Measurements from ENCODE around the gene TENT4B.

TENT4B gene

DNA sequence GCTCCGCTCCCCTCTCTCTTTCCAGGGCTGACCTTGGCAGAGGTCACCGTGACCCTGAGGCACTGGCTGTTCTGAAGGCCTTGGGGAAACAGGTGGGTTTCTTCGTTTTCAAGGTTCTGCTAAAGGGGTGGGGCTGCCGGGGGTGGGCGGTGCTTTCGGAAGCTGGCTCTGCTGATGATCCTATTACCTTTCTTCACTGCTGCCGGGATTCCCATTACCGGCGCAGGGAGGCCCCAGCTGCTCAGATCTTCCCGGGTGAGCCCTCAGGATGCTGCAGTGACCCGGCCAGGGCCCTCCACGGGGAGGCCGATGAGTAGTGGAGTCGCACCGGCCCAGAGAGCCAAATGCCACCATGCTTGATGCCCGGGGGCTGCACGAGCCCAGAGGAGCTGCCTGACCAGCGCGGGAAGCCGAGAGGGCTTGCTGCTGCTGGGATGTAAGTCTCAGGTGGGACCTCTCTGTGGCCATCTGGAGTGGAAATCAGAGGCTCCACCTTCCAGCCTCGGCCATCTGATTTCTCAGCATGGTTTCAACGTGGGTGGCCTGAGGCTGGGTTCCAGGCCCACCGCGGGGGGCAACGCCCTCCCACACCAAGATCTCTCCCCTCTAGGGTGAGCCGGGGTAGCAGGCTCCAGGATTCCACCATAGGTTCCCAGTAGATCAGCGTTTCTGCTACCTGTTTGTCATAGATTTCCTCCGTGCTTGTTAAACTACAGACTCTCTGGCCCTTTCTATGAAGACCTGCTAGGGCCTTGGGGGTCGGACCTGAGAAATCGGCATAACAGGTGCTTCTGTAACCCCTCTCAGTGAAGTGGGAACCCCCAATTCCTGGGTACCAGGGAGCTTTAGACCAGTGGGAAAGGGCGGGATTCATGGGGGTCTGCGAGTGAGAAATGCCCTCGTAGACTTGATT is 91.7 kb downstream of the TENT4B start:
- peak overlapping the region; percentile 58 for H3K4me3 ChIP-seq (ENCODE audit: low read length)
- no peaks in the 10 kb centered on the region for H3K9me3 ChIP-seq (ENCODE audit: insufficient read depth, low read depth, low read length)
- peaks cover 33% of the 10 kb centered on the region for H3K27me3 ChIP-seq (ENCODE audit: insufficient read depth, low read length)
- H3K4me1 ChIP-seq (ENCODE audit: insufficient read depth, low read length), result peaks cover 3% of the 10 kb centered on the region; the same call in 1 of the 2 replicates
- no peaks in the 10 kb centered on the region for H3K36me3 ChIP-seq (ENCODE audit: insufficient read depth, low read depth, low read length)
- H3K27ac ChIP-seq (ENCODE audit: low read length), result no peak overlapping the region
- H3K9ac ChIP-seq (ENCODE audit: low read depth, low read length), result no peak overlapping the region

DNA sequence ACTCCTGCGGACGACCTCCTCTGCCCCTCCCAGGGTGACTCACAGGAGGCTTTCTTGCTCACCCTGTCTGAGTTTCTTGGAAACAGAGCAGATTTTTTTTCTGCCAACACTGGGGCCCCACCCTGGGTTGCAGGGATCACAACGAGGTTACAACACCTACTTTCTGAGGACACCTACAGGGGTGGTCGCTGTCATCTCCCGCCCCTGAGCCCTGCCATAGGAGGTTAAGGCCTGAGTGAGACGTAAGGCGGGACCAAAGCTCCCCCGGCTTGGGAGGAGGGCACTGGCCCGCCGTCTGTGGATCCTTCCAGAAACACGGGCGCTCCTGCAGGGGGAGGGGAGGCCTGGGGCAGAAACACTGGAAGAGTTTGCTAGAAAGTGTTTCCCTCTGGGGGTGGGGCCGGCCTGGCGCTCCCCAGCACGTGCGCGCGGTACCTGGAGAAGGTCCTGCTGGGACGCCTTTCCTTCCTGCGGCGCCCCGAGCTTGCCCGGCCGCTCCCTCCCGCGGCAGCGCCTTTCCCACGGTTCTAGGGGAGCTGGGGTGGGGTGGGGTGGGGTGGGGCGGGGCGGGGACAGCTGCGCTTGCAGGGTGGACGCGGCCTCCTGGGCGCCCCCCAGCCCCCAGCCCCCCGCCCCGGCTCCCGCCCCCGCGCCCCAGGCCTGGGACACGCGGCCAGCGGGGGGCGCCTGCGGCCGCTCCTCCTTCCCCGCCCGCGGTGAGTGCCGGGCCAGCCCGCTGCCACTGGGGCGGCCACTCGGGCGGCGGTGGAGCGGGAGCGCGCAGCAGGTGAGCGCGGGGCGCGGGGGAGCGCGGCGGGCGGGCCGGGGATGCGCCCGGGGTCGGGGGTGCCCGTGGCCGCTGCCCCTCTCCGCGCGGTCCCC is 92.6 kb downstream of the TENT4B start:
- Histone ChIP-seq H3K9ac (ENCODE audit: low read depth, low read length) (no peak overlapping the region), H3K4me3 (ENCODE audit: low read length) (peak overlapping the region; percentile 62; the same call in 1 of the 2 replicates), H3K36me3 (ENCODE audit: insufficient read depth, low read depth, low read length) (no peaks in the 10 kb centered on the region), H3K27ac (ENCODE audit: low read length) (no peak overlapping the region), H3K9me3 (ENCODE audit: insufficient read depth, low read depth, low read length) (no peaks in the 10 kb centered on the region), H3K4me1 (ENCODE audit: insufficient read depth, low read length) (peaks cover 3% of the 10 kb centered on the region; the same call in 1 of the 2 replicates), H3K27me3 (ENCODE audit: insufficient read depth, low read length) (peaks cover 33% of the 10 kb centered on the region)

DNA sequence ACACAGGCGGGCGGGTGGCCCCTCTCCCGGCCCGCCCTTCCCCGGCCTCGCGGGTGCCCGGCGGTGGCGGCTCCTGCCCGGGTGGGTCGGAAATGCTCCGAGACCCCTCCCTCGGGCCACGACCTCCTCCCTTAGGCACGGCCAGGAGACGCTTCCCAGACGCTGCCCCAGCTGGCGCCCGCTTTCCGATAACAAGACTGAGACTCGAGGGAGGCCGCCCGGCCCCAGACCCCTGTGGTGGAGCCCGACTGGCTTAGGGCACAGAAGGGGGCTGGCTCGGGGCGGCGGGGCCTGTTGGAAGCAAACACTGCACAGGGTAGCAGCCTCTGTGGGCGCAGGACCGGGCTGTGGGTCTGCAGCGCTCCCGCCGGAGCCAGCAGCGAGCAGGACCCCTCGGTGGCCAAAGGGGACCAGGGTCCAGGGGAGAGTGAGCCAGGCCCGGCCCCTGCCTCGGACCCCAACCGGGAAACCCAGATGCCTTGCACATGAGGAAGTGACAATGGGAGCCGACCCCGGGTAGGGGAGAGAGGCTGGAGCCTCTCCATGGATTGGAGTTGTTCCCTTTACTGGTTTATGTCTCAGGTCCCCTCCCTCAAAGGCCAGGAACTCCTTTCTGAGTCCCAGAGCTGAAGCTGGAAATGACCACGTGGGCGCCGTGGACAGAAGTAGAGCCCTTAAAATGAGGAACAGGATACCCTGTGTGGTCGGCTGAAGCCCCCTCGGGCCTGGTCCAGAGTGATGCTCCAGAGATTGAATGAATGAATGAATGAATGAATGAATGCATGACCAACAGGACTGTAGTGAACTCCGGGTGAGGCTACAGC is 93.4 kb downstream of the TENT4B start:
- H3K4me1 ChIP-seq (ENCODE audit: insufficient read depth, low read length), result peaks cover 3% of the 10 kb centered on the region; the same call in 1 of the 2 replicates
- no peak overlapping the region for H3K27ac ChIP-seq (ENCODE audit: low read length)
- peak overlapping the region; percentile 62 for H3K4me3 ChIP-seq (ENCODE audit: low read length)

DNA sequence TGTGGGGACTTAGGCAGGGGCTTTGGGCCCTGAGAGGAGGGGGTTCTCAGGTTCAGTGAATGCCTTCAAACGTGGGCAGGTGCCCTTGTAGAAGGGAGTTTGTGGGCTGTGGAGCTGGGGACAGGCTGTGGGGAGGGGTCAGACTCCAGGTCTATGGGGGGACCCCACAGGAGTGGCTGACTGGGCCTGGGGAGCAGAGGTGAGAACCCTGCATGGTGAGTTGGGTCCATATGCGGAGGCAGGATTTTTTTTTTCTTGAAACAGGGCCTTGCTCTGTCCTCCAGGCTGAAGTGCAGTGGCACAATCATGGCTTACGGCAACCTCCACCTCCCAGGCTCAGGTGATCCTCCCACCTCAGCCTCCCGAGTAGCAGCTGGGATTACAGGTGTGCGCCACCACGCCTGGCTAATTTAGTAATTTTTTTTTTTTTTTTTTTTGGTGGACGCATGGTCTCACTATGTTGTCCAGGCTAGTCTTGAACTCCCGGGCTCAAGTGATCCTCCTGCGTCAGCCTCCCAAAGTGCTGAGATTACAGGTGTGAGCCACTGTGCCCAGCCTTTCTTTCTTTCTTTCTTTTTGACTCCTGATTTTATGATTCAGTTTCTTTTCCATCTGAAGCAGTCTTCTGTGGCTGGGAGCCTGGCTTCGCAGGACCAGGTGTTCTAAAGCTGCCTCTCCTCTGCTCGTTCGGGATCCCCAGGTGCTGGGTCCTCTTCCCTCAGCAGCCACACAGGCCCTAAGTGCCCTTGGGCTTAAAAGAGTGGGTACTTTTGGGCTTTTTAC is 94.2 kb downstream of the TENT4B start:
- H3K9me3 ChIP-seq (ENCODE audit: insufficient read depth, low read depth, low read length), result no peaks in the 10 kb centered on the region
- no peak overlapping the region for H3K4me3 ChIP-seq (ENCODE audit: low read length)
- H3K27me3 ChIP-seq (ENCODE audit: insufficient read depth, low read length), result peaks cover 33% of the 10 kb centered on the region
- H3K9ac ChIP-seq (ENCODE audit: low read depth, low read length), result no peak overlapping the region
- H3K36me3 ChIP-seq (ENCODE audit: insufficient read depth, low read depth, low read length), result no peaks in the 10 kb centered on the region
- no peak overlapping the region for H3K27ac ChIP-seq (ENCODE audit: low read length)
- peaks cover 3% of the 10 kb centered on the region; the same call in 1 of the 2 replicates for H3K4me1 ChIP-seq (ENCODE audit: insufficient read depth, low read length)

More for the DNA sequence above, 93.4 kb downstream of the TENT4B start:
- Histone ChIP-seq H3K27me3 (ENCODE audit: insufficient read depth, low read length) (peaks cover 33% of the 10 kb centered on the region), H3K9me3 (ENCODE audit: insufficient read depth, low read depth, low read length) (no peaks in the 10 kb centered on the region), H3K9ac (ENCODE audit: low read depth, low read length) (no peak overlapping the region), H3K36me3 (ENCODE audit: insufficient read depth, low read depth, low read length) (no peaks in the 10 kb centered on the region)

DNA sequence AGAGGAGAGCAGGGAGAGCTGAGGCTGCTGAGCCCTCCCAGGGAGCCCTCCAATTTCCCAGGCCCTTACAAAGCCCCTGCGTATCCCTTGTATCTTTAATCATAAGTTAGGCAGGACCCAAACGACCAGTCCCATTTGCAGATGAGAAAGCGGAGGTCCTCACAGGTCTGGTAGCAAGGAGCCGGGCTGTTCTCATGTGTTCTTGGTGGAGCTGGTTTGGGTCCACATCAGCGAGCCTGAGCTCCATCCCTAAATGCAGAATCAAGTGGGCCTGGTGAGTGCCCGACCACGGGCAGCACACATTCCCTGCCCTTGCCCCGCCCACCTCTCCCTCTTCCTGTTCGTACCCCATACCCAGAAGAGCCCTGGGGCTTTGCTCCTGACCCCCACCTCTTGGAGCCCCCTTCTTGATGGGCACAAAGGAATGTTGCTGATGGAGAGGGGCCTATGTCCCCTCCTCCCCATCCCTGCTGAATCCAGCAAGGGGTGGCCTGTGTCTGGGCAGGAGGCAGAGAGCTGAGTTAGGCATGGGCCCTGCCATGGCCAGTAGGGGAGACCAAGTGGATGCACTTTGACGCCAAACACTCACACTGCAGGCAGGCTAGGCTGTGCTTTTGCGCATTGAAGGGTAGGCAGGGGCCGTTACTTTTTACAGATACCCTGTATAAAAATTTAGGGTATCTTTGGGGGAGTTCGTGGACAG is 95.0 kb downstream of the TENT4B start:
- Histone ChIP-seq H3K4me1 (ENCODE audit: insufficient read depth, low read length) (peaks cover 3% of the 10 kb centered on the region; the same call in 1 of the 2 replicates), H3K9ac (ENCODE audit: low read depth, low read length) (no peak overlapping the region), H3K27ac (ENCODE audit: low read length) (no peak overlapping the region), H3K4me3 (ENCODE audit: low read length) (no peak overlapping the region), H3K27me3 (ENCODE audit: insufficient read depth, low read length) (peaks cover 33% of the 10 kb centered on the region), H3K36me3 (ENCODE audit: insufficient read depth, low read depth, low read length) (no peaks in the 10 kb centered on the region), H3K9me3 (ENCODE audit: insufficient read depth, low read depth, low read length) (no peaks in the 10 kb centered on the region)

DNA sequence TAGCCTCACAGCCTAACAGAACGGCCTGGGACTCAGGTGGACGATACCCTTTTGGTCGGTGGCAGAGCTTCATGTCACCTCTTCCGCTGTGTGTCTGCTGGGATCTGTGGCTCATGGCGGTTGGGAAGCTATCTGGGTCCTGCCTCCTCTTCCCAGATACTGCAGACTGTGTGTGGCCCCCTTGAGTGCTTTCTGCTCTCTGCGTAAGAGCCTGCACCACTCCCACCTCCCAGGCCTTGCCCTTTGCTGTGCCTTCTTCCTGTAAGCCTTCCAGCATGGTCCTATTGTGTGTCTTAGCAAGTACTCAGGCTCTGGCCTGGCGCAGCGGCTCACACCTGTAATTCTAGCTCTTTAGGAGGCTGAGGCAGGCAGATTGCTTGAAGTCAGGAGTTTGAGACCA is 95.7 kb downstream of the TENT4B start:
- Histone ChIP-seq H3K9me3 (ENCODE audit: insufficient read depth, low read depth, low read length) (no peaks in the 10 kb centered on the region), H3K9ac (ENCODE audit: low read depth, low read length) (no peak overlapping the region), H3K27ac (ENCODE audit: low read length) (no peak overlapping the region), H3K36me3 (ENCODE audit: insufficient read depth, low read depth, low read length) (no peaks in the 10 kb centered on the region), H3K4me1 (ENCODE audit: insufficient read depth, low read length) (peaks cover 3% of the 10 kb centered on the region; the same call in 1 of the 2 replicates), H3K4me3 (ENCODE audit: low read length) (no peak overlapping the region), H3K27me3 (ENCODE audit: insufficient read depth, low read length) (peaks cover 30% of the 10 kb centered on the region)

DNA sequence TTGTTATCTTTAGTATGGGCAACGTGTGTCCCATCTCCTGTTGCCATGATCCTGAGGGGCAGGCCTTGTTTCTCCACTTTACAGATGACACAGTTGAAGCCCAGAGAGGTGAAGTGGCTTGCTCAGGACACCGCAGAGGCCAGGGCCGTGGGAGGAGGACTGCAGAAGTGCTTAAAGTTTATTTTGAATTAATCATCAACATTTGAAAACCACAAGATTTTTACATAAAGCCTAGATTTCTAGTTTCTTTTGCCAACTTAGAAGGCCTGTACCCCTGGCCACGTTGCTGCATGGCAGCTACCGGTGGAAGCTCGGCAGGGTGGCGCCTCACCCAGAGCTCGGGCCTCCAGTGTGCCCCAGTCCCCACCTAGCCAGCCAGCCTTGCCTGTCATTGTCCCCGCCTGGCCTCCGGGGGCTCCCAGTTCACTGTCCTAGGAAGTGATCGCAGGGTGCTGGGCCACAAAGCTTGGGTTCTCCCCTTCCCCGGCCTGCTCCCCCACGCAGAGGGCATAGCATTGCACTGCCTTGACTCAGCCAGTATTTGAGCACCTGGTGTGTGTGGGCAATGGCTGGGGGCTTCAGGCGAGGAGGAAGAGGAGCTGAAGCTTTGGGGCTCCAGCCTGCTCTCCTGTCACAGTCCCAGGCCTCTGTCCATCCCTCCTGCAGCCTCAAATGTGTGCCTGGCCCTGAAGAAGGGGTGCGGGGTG is 98.4 kb downstream of the TENT4B start:
- Histone ChIP-seq H3K4me3 (ENCODE audit: low read length) (no peak overlapping the region), H3K4me1 (ENCODE audit: insufficient read depth, low read length) (no peaks in the 10 kb centered on the region), H3K27ac (ENCODE audit: low read length) (no peak overlapping the region), H3K27me3 (ENCODE audit: insufficient read depth, low read length) (peaks cover 8% of the 10 kb centered on the region), H3K9ac (ENCODE audit: low read depth, low read length) (no peak overlapping the region), H3K36me3 (ENCODE audit: insufficient read depth, low read depth, low read length) (no peaks in the 10 kb centered on the region), H3K9me3 (ENCODE audit: insufficient read depth, low read depth, low read length) (no peaks in the 10 kb centered on the region)

DNA sequence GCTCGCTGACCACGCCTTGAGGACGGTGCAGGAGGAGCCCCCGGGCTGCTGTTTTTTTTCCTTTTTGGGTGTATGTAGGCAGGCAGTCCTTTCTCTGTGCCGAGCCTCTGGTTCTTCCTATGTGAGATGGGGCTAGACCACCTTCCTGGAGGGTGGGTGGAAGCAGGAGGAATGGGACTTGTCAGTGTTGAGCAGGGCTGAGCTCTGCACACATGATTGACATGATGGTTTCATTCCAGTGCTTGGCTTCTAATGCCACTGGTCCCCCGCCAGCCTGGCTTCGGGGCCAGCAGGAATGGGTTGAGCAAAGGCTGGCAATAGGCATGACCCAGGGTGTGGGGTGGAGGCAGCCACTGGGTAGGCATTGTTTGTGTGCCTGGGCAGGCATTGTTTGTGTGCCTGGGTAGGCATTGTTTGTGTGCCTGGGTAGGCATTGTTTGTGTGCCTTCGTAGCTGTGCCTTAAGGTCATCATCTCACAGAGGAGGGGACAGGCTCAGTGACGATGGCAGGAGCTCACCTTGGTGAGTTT is 99.0 kb downstream of the TENT4B start:
- H3K27me3 ChIP-seq (ENCODE audit: insufficient read depth, low read length), result peaks cover 2% of the 10 kb centered on the region
- H3K9ac ChIP-seq (ENCODE audit: low read depth, low read length), result no peak overlapping the region
- H3K36me3 ChIP-seq (ENCODE audit: insufficient read depth, low read depth, low read length), result no peaks in the 10 kb centered on the region
- H3K4me1 ChIP-seq (ENCODE audit: insufficient read depth, low read length), result no peaks in the 10 kb centered on the region
- H3K4me3 ChIP-seq (ENCODE audit: low read length), result no peak overlapping the region
- no peak overlapping the region for H3K27ac ChIP-seq (ENCODE audit: low read length)
- H3K9me3 ChIP-seq (ENCODE audit: insufficient read depth, low read depth, low read length), result no peaks in the 10 kb centered on the region

DNA sequence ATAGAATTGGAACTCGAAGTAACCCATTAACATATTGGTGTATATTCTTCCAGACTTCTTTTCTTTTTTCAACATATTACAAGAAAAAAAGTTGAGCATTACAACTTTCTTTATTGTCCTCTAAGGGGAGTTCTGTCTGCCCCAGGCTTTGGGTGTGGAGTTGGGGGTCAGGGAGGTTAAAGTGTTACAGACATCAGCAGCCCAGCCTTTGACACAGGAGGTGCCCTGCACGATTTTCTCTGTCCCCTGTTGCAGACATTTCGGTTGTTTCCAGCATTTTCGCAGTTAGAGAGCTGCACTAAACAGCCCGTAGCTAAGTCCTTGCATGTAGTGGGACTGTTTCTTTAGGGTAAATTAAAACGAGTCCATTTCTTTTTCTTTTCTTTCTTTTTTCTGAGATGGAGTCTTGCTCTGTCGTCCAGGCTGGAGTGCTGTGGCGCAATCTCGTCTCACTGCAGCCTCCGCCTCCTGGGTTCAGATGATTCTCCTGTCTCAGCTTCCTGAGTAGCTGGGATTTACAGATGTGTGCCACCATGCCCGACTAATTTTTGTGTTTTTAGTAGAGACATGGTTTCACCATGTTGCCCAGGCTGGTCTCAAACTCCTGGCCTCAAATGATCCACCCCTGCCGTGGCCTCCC is 99.9 kb downstream of the TENT4B start:
- Histone ChIP-seq H3K4me3 (ENCODE audit: low read length) (no peak overlapping the region), H3K4me1 (ENCODE audit: insufficient read depth, low read length) (no peaks in the 10 kb centered on the region), H3K9ac (ENCODE audit: low read depth, low read length) (no peak overlapping the region), H3K27ac (ENCODE audit: low read length) (no peak overlapping the region), H3K9me3 (ENCODE audit: insufficient read depth, low read depth, low read length) (no peaks in the 10 kb centered on the region), H3K27me3 (ENCODE audit: insufficient read depth, low read length) (no peaks in the 10 kb centered on the region), H3K36me3 (ENCODE audit: insufficient read depth, low read depth, low read length) (no peaks in the 10 kb centered on the region)

All from iPS-20b (cell line).